ENCODE measurements around the gene ZNF816.

- TF ChIP-seq CTCF (IDR thresholded peaks at IDR 0.05) (no peak), POLR2A (IDR thresholded peaks at IDR 0.05) (no peak)
These were observed 16.9 kb downstream of the ZNF816 start for GRCh38 chr19:52945652-52946321.

Data from esophagus squamous epithelium (tissue), 4 donors.